GM12892 (cell line): ENCODE results near the gene RBM19.

Experiments
- DNase-seq: peaks from one replicate; pipeline ENCODE4 v3.0.0; 2011; ENCODE audit not compliant: insufficient read length
- FAIRE-seq: peaks from 2 replicates; lab custom pipeline; 2011; peaks lifted over from hg19 to GRCh38; lab: Jason Lieb, UNC
- POLR2A ChIP-seq: IDR thresholded peaks from 2 replicates; pipeline ENCODE4 v1.6.1; 2011; ENCODE audit warnings: low read depth, low read length, control low read depth
- POLR2AphosphoS5 ChIP-seq: IDR thresholded peaks from 2 replicates; pipeline ENCODE4 v1.6.1; 2011; ENCODE audit warnings: low read depth, low read length, control low read depth
- TAF1 ChIP-seq: IDR thresholded peaks from 2 replicates; pipeline ENCODE4 v1.6.1; 2011; ENCODE audit warnings: low read depth, mild to moderate bottlenecking, control low read depth, low read length, borderline replicate concordance

Gene RBM19

GRCh38 chr12:113917393-113917792 is 48.7 kb downstream of the RBM19 start:
- DNase-seq (no peak), FAIRE-seq (no peak)
- TF ChIP-seq POLR2AphosphoS5 (no peak), TAF1 (no peak), POLR2A (no peak)

- no peak for DNase-seq
- no peak for FAIRE-seq
- TF ChIP-seq POLR2A (no peak), POLR2AphosphoS5 (no peak), TAF1 (no peak)
Observed at GRCh38 chr12:113914806-113915205, 51.3 kb downstream of the RBM19 start.

- no peak for TF ChIP-seq POLR2AphosphoS5
- TF ChIP-seq POLR2A = no peak
- TF ChIP-seq TAF1 = no peak
- DNase-seq (no peak), FAIRE-seq (no peak)
Observed at GRCh38 chr12:113914176-113914575, 51.9 kb downstream of the RBM19 start.

GRCh38 chr12:113912760-113913329 is 53.3 kb downstream of the RBM19 start:
- peak; percentile 81 for FAIRE-seq
- TF ChIP-seq POLR2A (no peak), TAF1 (no peak)
- peak; percentile 53 for DNase-seq

GRCh38 chr12:113911971-113912759 is 54.0 kb downstream of the RBM19 start:
- DNase-seq (no peak), FAIRE-seq (no peak)
- no peak for TF ChIP-seq POLR2AphosphoS5
- TF ChIP-seq POLR2A = no peak
- no peak for TF ChIP-seq TAF1

- no peak for DNase-seq
- FAIRE-seq = no peak
- TF ChIP-seq POLR2A = no peak
- TF ChIP-seq POLR2AphosphoS5 = no peak
- no peak for TF ChIP-seq TAF1
Observed at GRCh38 chr12:113910751-113911272, 55.3 kb downstream of the RBM19 start.

- no peak for FAIRE-seq
- TF ChIP-seq TAF1 (no peak), POLR2A (no peak), POLR2AphosphoS5 (no peak)
- no peak for DNase-seq
Observed at GRCh38 chr12:113909776-113910420, 56.2 kb downstream of the RBM19 start.

- TF ChIP-seq POLR2AphosphoS5 (no peak), TAF1 (no peak), POLR2A (no peak)
- FAIRE-seq = no peak
- no peak for DNase-seq
Observed at GRCh38 chr12:113908584-113909100, 57.5 kb downstream of the RBM19 start.

- TF ChIP-seq POLR2AphosphoS5 = no peak
- TF ChIP-seq POLR2A = no peak
- TF ChIP-seq TAF1 = no peak
- no peak for FAIRE-seq
Observed at GRCh38 chr12:113907446-113908180, 58.5 kb downstream of the RBM19 start.

GRCh38 chr12:113906411-113907200 is 59.5 kb downstream of the RBM19 start:
- DNase-seq = no peak
- no peak for FAIRE-seq
- TF ChIP-seq POLR2AphosphoS5 (no peak), TAF1 (no peak), POLR2A (no peak)

More at GRCh38 chr12:113907446-113908180, 58.5 kb downstream of the RBM19 start:
- no peak for DNase-seq

GRCh38 chr12:113905829-113906228 is 60.3 kb downstream of the RBM19 start:
- DNase-seq = no peak
- no peak for FAIRE-seq
- no peak for TF ChIP-seq POLR2AphosphoS5
- no peak for TF ChIP-seq POLR2A
- no peak for TF ChIP-seq TAF1
